MM.1S (cell line): ENCODE results near the gene ALLC.

ENCODE experiments used
- CTCF ChIP-seq: fragments of 300-600 bp; sonication (generic); IDR thresholded peaks from 2 replicates; pipeline ENCODE4 v1.5.1; 2016; ENCODE audit warnings: antibody characterized with exemption, low read length, mixed read lengths
- EZH2 ChIP-seq: fragments of 300-600 bp; sonication (generic); optimal IDR thresholded peaks from 2 replicates; pipeline ENCODE3; 2017; ENCODE audit warnings: low read depth, mild to moderate bottlenecking, antibody characterized with exemption, low read length, mixed read lengths

GRCh38 chr2:3674066-3674845, 16.3 kb downstream of the ALLC start:
- no peak for TF ChIP-seq CTCF
- no peak for TF ChIP-seq EZH2
